K562 (cell line): ENCODE data around the gene CYSRT1. TPM values are rescaled to one million over a fixed set of nuclear protein-coding genes. Genes with fewer than 3 reads are reported as not detected.

Experiments used
- CHD1 ChIP-seq: fragments of 200-600 bp; sonication (generic); IDR thresholded peaks from one replicate; pipeline ENCODE4 v1.6.1; 2012; ENCODE audit warnings: mild to moderate bottlenecking, moderate library complexity, low read length, inconsistent platforms
- ID3 ChIP-seq, 2 experiments: fragments of 250-450 bp in 1 of 2; fragments of 450-650 bp in 1 of 2; sonication (Bioruptor Pico) in 1 of 2; IDR thresholded peaks; 2 replicates each; pipeline versions ENCODE4 v1.6.1 to v1.8.0; 2016 to 2021; ENCODE audit warnings: mild to moderate bottlenecking in 2 of 2, moderate library complexity in 2 of 2, missing compliant biosample characterization in 1 of 2, missing genetic modification characterization in 1 of 2
- KDM4B ChIP-seq, 2 experiments: fragments of 450-650 bp in 1 of 2; sonication (generic) in 1 of 2; IDR thresholded peaks; 2 replicates each; pipeline ENCODE4 v1.6.1; 2016 to 2017; ENCODE audit warnings: borderline replicate concordance in 2 of 2, antibody characterized with exemption in 1 of 2, low read depth in 1 of 2, mild to moderate bottlenecking in 1 of 2
- POU5F1 ChIP-seq: fragments of 150-350 bp; IDR thresholded peaks from 2 replicates; pipeline ENCODE4 v1.6.1; 2014; ENCODE audit warnings: borderline replicate concordance, low read length, low read depth, mild to moderate bottlenecking; ENCODE audit not compliant: partially characterized antibody
- PREB ChIP-seq: sonication (generic); formaldehyde crosslinking; IDR thresholded peaks from 2 replicates; pipeline ENCODE4 v1.8.1; 2023; ENCODE audit warnings: mild to moderate bottlenecking, missing genetic modification reagents
- RREB1 ChIP-seq: fragments of 250-450 bp; sonication (Bioruptor Pico); IDR thresholded peaks from 2 replicates; pipeline ENCODE4 v1.4.0; 2020
- ZNF24 ChIP-seq: fragments of 450-650 bp; IDR thresholded peaks from 2 replicates; pipeline ENCODE4 v1.6.1; 2016
- ZNF609 ChIP-seq: sonication (generic); formaldehyde crosslinking; IDR thresholded peaks from 2 replicates; pipeline ENCODE4 v1.8.1; 2023; ENCODE audit warnings: missing genetic modification reagents, mild to moderate bottlenecking, borderline replicate concordance
- ZNF740 ChIP-seq, 3 experiments: fragments of 200-800 bp in 1 of 3; sonication (Bioruptor generic) in 1 of 3; sonication (generic) in 1 of 3; formaldehyde crosslinking in 1 of 3; IDR thresholded peaks; 2 replicates each; pipeline versions ENCODE4 v1.6.1 to v1.8.0; 2016 to 2022; ENCODE audit warnings: mild to moderate bottlenecking in 2 of 3, missing compliant biosample characterization in 2 of 3, missing genetic modification characterization in 2 of 3, missing genetic modification reagents in 1 of 3
- polyA plus RNA-seq, 8 experiments: library from polyadenylated mRNA; depleted of rRNA in 4 of 8; stranded (reverse) in 5 of 8; unstranded in 3 of 8; fragments of >200 nt; fragmentation: Nextera tagmentation in 2 of 8; fragmentation: Illumina TruSeq in 1 of 8; extraction: Ambion mirVana in 2 of 8; extraction: Trizol in 1 of 8; gene quantifications; 2 replicates each; pipeline versions ENCODE4 v1.2.1 to v1.2.3, GENCODE V29; 2011 to 2014; ENCODE audit warnings: inconsistent platforms in 1 of 8, missing spikeins in 1 of 8
- total RNA-seq, 7 experiments: library from RNA; depleted of rRNA in 6 of 7; stranded (reverse); fragments of >200 nt in 6 of 7; fragmentation: Illumina TruSeq in 2 of 7; extraction: Trizol in 2 of 7; gene quantifications; 2 replicates each; pipeline versions ENCODE4 v1.2.1 to v1.2.3, GENCODE V29; 2011 to 2021; ENCODE audit warnings: low replicate concordance in 1 of 7

Gene CYSRT1
- total and polyA plus RNA-seq, 9 of the 15 experiments (the other 6 are each of a cell fraction or from before 2014, with no cell fraction given), result 0.04 to 1.4 (median 0.42) TPM; not detected in 3

- TF ChIP-seq PREB (CRISPR knock-in tag), result no peak
- no peak; the same call in 1 of the 2 replicates for TF ChIP-seq RREB1 (CRISPR knock-in tag)
- TF ChIP-seq POU5F1, result peak; percentile 83
- no peak for TF ChIP-seq CHD1
- no peak for TF ChIP-seq ID3 (CRISPR knock-in tag; IDR thresholded peaks at IDR 0.05)
- 0 out of 2 replicates have a peak, but pooled peaks have one; percentile 64 for TF ChIP-seq ID3 (tag; IDR thresholded peaks at IDR 0.05)
- TF ChIP-seq ZNF740 (CRISPR knock-in tag; IDR thresholded peaks at IDR 0.05), result peak; percentile 100
- TF ChIP-seq ZNF740 (tag; IDR thresholded peaks at IDR 0.05), result peak in 1 of 2 experiments; percentile 94; a peak in 2 of 4 replicates
- TF ChIP-seq ZNF24, result peak; percentile 22; the same call in 1 of the 2 replicates
- TF ChIP-seq ZNF609, result 0 out of 2 replicates have a peak, but pooled peaks have one; percentile 12
- 0 out of 4 replicates have a peak, but pooled peaks of 1 of the 2 experiments have one; percentile 43 for TF ChIP-seq KDM4B (IDR thresholded peaks at IDR 0.05; ENCODE audit: borderline replicate concordance in 2 of 2, low read depth in 1 of 2)
Measured at GRCh38 chr9:137188490-137189296, 36.3 kb upstream of the CYSRT1 start, which contains the start of the genes ANAPC2 and SSNA1 (continued).
